Ectodermal cell (in vitro differentiated cells): ENCODE results near the gene FGD2.

Experiments
- H3K27ac ChIP-seq: 2 replicates; pipeline ENCODE4 v1.7.0; 2013; ENCODE audit warnings: mild to moderate bottlenecking, low read depth, low read length; ENCODE audit not compliant: insufficient read depth, poor library complexity, severe bottlenecking
- H3K27me3 ChIP-seq: 2 replicates; pipeline ENCODE4 v1.7.0; 2013; ENCODE audit warnings: mild to moderate bottlenecking, low read length; ENCODE audit not compliant: insufficient read depth, control insufficient read depth, poor library complexity, severe bottlenecking
- H3K36me3 ChIP-seq: one replicate; pipeline ENCODE4 v1.7.0; 2013; ENCODE audit warnings: low read length; ENCODE audit not compliant: control insufficient read depth, insufficient read depth
- H3K4me1 ChIP-seq: one replicate; pipeline ENCODE4 v1.7.0; 2013; ENCODE audit warnings: low read length; ENCODE audit not compliant: control insufficient read depth, insufficient read depth
- H3K4me3 ChIP-seq: 2 replicates; pipeline ENCODE4 v1.7.0; 2013; ENCODE audit warnings: low read depth, low read length, control low read depth; ENCODE audit not compliant: insufficient read depth
- H3K9me3 ChIP-seq: 2 replicates; pipeline ENCODE4 v1.7.0; 2013; ENCODE audit warnings: mild to moderate bottlenecking, low read length, moderate library complexity; ENCODE audit not compliant: control insufficient read depth
- WGBS, 2 experiments: methylation state at CpG; one replicate each; pipeline ENCODE4 v1.1.7; 2013; ENCODE audit warnings: missing lambda C conversion rate in 2 of 2; 5-methylcytosine and 5-hydroxymethylcytosine counted together

Gene FGD2

DNA sequence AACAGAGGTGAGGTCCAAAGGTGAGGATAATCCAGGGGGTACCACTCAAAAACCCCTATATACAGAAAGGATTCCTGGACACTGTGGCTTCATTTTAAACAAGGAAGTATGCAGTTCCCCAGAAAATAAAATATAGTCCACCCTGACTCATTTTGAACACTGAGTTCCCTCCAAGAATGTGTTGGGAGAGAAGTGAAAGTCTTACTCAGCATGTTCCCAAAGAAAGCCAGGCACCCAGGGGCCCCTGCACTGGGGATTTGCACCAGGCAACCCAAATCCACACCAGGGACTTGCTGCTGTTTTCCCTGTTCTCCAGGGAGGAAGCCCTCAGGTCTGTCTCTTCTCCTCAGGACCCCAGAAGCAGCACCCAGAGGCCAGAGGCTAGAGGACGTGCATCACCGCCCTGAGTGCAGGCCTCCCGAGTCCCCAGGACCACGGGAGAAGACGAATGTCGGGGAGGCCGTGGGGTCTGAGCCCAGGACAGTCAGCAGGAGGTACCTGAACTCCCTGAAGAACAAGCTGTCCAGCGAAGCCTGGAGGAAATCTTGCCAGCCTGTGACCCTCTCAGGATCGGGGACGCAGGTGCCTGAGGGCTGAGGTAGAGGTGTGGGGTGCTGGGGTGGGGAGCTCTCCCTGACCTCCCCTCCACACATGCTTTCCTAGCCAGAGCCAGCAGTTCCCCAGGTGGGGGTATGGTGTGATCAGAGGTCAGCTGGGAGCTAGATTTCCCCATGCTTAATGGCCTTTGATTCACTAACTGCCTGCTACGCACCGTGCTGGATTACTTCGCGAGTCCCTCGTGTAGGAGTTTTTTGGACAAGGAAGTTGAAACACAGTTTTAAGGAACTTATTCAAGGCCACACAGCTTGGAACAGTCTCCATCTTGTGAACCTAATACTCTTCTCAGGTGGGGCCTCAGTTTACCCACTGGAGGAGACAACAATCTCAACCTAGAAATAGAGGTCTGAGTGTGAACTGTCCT, 3.3 kb downstream of the FGD2 start:
- Histone ChIP-seq H3K27ac (no peak overlapping the region), H3K4me1 (no peaks in the 10 kb centered on the region), H3K4me3 (no peak overlapping the region), H3K9me3 (no peaks in the 10 kb centered on the region), H3K27me3 (no peaks in the 10 kb centered on the region), H3K36me3 (no peaks in the 10 kb centered on the region)
- 93 to 95% methylated on average over 15 of the region's 15 CpGs for WGBS, 2 experiments

DNA sequence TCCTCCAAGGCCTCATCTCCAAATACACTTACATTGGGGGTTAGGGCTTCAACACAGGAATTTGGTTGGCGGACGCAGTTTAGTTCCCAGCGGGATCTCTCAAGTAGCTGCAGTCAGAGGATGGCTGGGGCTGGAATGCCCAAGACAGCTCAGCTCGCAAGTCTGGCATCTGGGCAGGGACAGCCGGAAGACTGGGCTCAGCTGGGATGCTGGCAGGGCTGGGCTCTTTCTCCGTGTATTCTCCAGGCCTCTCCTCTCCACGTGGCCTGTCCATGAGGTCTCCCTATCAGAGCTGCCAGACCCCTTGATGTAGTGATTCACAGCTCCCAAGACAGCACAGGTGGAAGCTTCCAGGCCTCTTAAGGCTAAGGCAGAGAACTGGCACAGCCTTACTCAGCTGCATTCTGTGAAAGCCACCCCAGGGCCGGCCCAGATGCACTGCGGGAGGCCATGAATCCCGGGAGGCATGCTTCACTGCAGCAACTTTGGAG, 5.0 kb downstream of the FGD2 start:
- no peaks in the 10 kb centered on the region for H3K27me3 ChIP-seq
- no peaks in the 10 kb centered on the region for H3K4me1 ChIP-seq
- no peaks in the 10 kb centered on the region for H3K9me3 ChIP-seq
- H3K36me3 ChIP-seq, result no peaks in the 10 kb centered on the region
- H3K27ac ChIP-seq, result no peak overlapping the region
- 87 to 90% methylated on average over 10 of the region's 10 CpGs for WGBS, 2 experiments
- H3K4me3 ChIP-seq, result no peak overlapping the region

DNA sequence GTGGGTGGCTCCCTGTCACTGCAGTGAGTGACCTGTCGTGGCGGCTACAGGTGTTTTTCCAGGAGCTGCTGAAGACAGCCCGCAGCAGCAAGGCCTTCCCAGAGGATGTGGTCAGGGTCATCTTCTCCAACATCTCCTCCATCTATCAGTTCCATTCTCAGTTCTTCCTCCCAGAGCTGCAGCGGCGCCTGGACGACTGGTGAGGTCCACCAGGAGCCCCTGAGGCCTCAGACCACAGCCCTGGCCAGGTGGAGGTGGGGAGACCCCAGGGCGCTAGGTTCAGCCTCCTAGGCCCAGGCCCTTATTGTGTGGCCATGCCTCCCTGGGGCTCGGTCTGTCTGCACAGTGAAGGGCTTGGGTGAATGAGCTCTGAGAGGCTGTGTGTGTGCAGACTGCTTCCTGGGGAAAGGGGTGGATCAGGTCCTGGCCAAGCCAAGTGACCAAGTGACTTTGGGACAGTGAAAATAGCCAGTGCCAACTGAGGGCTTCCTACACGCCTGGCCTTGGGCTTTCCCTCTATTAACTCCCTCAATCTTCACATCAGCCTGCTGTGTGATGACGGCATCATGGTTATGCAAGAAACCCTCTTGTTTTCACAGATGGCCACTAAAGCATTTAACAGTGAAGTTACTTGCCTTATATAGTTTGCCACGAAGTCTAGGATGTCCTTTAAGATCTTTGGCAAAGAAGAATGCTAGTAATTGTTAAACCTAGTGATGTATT, 6.4 kb downstream of the FGD2 start:
- Histone ChIP-seq H3K4me3 (no peak overlapping the region), H3K27me3 (no peaks in the 10 kb centered on the region), H3K9me3 (no peaks in the 10 kb centered on the region), H3K36me3 (no peaks in the 10 kb centered on the region), H3K4me1 (no peaks in the 10 kb centered on the region), H3K27ac (no peak overlapping the region)
- WGBS, 2 experiments, result 91 to 93% methylated on average over 11 of the region's 11 CpGs

DNA sequence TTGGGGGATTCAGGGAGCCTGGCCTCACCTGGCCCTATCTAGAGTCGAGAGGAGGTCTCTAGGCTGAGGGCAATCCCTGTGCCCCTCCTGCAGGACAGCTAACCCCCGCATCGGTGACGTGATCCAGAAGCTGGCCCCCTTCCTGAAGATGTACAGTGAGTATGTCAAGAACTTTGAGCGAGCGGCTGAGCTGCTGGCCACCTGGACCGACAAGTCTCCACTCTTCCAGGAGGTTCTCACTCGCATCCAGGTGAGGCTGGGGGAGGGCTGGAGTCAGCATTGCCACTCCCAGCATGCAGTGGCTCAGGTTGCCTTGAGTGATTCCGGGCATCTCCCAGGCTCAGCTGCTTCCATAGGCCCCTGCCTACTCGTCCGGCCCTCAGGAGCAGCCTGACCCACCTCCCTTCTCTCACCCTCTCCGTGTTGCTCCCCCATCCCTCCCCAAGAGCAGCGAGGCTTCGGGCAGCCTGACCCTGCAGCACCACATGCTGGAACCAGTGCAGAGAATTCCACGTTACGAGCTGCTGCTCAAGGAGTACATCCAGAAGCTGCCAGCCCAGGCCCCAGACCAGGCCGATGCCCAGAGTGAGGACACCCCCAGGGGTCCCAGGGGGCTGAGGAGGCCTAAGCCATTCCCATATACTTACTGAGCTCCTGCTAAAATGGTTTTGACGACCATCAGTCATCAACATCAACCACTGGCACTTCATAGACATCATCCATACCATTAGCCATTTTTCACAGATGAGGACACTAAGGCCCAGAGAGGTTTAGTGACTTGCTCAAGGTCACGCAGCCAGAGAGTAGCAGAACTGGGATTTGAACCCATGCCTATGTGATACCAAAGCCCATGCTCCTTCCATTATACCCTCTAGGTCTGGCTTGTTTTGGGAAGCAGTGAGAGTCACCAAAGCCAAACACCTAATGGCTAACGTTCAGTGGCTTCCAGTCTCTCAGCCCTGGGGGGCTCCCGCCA, 8.3 kb downstream of the FGD2 start:
- Histone ChIP-seq H3K4me3 (no peak overlapping the region), H3K36me3 (no peaks in the 10 kb centered on the region), H3K4me1 (peaks cover 3% of the 10 kb centered on the region), H3K9me3 (no peaks in the 10 kb centered on the region), H3K27ac (no peak overlapping the region), H3K27me3 (no peaks in the 10 kb centered on the region)
- WGBS, 2 experiments, result 87 to 89% methylated on average over 21 of the region's 21 CpGs

DNA sequence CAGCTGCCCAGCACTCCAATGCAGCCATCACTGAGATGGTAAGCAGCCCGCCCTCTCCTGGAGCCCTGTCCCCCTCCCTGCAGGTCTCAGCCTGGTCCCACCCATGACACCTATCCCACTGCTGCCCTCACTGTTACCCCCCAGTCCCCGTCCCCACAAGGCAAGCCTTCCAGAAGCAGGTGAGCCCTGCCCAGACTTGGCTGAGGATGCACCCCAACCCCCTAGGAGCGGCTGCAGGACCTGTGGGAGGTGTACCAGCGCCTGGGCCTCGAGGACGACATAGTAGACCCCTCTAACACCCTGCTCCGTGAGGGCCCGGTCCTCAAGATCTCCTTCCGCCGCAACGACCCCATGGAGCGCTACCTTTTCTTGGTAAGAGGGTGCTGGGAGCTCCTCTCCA, 9.2 kb downstream of the FGD2 start:
- Histone ChIP-seq H3K27me3 (no peaks in the 10 kb centered on the region), H3K36me3 (no peaks in the 10 kb centered on the region), H3K4me1 (peaks cover 3% of the 10 kb centered on the region), H3K4me3 (no peak overlapping the region), H3K27ac (no peak overlapping the region), H3K9me3 (no peaks in the 10 kb centered on the region)
- WGBS, 2 experiments, result 94 to 95% methylated on average over 12 of the region's 12 CpGs

DNA sequence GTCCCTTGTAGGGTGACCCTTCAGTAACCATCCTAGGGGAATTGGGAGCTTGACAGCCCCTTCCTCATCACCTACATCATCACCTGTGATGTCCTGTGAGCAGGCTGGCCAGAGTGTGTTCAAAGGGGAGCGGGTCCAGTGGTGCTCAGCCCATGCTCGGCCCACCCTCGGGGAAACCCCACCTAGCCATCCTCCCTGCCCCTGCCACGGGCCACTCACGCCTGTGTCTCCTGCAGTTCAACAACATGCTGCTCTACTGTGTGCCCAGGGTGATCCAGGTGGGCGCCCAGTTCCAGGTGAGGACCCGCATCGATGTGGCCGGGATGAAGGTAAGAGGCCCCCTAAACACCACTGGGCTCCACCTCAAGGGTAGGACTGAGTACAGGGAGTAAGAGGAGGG, 10.1 kb downstream of the FGD2 start:
- Histone ChIP-seq H3K36me3 (no peaks in the 10 kb centered on the region), H3K27ac (no peak overlapping the region), H3K4me3 (no peak overlapping the region), H3K4me1 (peaks cover 3% of the 10 kb centered on the region), H3K27me3 (no peaks in the 10 kb centered on the region), H3K9me3 (no peaks in the 10 kb centered on the region)
- 94 to 96% methylated on average over 9 of the region's 9 CpGs for WGBS, 2 experiments

DNA sequence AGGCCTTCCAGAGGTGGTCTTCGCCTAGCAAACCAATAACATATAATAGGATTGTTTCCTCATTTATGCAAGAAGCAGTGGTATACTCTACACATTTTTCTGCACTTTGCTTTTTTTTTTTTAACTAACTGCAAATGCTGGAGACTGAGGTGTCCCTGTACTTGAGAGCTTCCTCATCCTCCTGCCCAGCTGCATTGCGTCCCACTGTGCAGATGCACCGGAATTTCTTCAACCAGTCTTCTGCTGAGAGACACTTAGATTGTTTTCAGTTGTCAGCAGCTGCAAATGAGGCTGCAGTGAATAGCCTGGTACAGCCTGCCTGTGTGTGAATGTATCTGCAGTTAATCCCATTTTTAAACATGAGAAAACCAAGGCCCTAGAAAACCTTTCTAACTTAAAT, 11.5 kb downstream of the FGD2 start:
- no peaks in the 10 kb centered on the region for H3K36me3 ChIP-seq
- WGBS, 2 experiments, result 85 to 94% methylated on average over 3 of the region's 3 CpGs
- no peak overlapping the region for H3K27ac ChIP-seq

DNA sequence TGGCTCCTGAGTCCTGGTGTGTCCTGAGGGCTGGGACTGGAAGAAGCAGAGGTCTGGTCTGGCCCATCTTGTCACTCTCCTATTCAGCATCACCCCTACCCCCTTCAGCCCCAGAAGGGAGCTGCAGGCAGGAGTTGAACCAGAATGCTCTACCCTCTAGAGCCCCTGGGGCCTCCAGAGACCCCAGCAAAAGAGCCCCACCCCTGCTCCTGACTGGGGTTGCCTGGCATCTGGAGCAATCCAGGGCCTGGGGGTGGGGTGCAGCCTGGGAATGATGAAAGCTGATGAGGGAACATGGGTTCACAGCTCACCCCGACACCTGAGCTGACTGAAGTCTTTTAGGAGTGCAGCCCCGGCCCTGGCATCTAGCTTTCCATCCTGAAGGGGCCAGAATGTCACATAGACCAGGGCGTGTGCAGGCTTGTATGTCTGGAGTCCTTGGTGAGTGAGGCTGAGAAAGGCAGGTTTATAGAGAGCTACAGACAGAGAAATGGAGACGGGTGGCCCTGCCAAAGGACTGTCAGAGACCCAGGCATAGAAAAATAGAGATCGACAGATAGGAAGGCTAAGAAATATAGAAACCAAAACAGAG, 12.2 kb downstream of the FGD2 start:
- no peak overlapping the region for H3K27ac ChIP-seq
- no peaks in the 10 kb centered on the region for H3K27me3 ChIP-seq
- H3K4me3 ChIP-seq, result no peak overlapping the region
- H3K9me3 ChIP-seq, result no peaks in the 10 kb centered on the region
- peaks cover 3% of the 10 kb centered on the region for H3K4me1 ChIP-seq
- 65 to 68% methylated on average over 5 of the region's 5 CpGs for WGBS, 2 experiments
- no peaks in the 10 kb centered on the region for H3K36me3 ChIP-seq

More for the DNA sequence above, 11.5 kb downstream of the FGD2 start:
- no peak overlapping the region for H3K4me3 ChIP-seq
- no peaks in the 10 kb centered on the region for H3K27me3 ChIP-seq
- peaks cover 3% of the 10 kb centered on the region for H3K4me1 ChIP-seq
- no peaks in the 10 kb centered on the region for H3K9me3 ChIP-seq

DNA sequence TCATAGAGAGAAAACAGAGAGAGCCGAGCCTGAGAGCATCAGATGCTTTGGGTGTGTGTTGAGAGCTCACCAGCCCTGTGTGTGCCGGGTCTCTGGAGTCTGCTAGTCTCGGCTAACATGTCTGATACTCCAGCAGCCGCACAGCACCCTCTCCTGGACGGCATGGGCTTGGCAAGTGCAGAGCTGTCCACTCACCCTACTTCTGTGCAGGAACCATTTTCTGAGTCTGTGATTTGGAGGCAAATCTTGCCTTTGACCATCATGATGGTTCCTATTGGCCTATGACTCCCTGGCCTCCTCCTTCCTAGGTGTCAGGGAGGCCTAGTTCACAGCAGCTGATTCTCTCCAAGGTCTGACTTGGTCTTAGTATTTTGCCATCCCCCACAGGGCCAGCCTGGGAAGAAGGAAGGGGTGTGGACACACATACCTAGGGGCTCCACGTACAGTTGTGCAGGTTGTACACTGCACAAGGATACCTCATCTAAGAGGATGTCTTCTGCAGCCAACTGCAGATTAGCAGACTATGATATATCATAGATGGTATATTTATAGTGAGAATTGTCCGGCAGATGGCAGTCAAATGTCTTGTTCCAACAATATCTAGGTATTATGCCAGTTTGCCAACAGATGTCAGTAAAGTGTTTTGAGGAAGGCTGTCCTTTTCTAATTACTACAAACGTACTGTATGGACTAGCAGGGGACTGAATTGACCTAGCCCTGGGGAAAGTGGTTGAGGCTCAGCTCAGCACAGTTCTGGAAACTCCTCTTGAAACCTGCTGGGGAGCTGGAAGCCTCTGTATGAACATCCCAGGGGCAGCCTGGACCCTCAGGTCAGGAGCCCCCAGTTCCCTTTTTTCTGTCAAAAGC, 13.0 kb downstream of the FGD2 start:
- Histone ChIP-seq H3K27me3 (no peaks in the 10 kb centered on the region), H3K27ac (no peak overlapping the region), H3K4me3 (no peak overlapping the region), H3K4me1 (peaks cover 3% of the 10 kb centered on the region), H3K9me3 (no peaks in the 10 kb centered on the region), H3K36me3 (no peaks in the 10 kb centered on the region)
- WGBS, 2 experiments, result 11 to 20% methylated on average over 8 of the region's 8 CpGs
